ENCODE data around the gene DNAH17.

The DNAH17 gene

DNA sequence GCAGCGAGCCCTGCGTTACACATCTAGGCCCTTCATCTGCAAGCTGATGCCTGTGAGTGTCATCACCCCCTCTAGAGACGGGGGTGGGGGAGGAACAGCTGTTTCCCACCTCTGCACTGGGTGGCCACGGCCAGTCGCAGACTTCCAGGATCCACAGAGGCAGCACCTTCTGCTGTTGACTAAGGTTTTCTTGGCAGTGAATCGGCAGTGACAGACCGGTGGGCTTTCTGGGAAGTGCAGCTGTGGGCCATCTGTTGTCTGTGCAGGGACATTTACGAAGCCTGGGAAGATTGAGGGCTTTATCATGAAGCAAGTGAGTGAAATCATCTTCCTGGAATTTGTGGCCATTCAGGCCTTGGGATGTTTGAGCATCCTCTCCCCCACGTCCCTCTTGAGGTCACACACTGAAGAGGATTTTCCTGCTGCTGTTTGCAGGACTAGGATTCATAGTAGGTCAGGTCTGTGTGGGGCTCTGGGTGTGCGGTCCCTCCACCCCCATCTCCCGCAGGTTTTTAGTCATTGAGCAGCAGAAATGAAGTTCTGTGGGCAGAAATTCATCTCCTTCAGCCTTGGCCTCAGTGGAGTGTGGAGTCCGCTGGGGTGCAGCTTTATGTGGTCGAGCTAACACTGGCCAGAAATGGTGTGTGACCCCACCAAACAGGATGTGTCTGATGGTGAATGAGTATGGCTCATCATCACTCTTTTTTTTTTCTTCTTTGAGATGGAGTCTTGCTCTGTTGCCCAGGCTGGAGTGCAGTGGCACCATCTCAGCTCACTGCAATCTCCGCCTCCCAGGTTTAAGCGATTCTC is 186.8 kb downstream of the DNAH17 start:
- DNase-seq (ENCODE audit: low spot score) = no peak

DNA sequence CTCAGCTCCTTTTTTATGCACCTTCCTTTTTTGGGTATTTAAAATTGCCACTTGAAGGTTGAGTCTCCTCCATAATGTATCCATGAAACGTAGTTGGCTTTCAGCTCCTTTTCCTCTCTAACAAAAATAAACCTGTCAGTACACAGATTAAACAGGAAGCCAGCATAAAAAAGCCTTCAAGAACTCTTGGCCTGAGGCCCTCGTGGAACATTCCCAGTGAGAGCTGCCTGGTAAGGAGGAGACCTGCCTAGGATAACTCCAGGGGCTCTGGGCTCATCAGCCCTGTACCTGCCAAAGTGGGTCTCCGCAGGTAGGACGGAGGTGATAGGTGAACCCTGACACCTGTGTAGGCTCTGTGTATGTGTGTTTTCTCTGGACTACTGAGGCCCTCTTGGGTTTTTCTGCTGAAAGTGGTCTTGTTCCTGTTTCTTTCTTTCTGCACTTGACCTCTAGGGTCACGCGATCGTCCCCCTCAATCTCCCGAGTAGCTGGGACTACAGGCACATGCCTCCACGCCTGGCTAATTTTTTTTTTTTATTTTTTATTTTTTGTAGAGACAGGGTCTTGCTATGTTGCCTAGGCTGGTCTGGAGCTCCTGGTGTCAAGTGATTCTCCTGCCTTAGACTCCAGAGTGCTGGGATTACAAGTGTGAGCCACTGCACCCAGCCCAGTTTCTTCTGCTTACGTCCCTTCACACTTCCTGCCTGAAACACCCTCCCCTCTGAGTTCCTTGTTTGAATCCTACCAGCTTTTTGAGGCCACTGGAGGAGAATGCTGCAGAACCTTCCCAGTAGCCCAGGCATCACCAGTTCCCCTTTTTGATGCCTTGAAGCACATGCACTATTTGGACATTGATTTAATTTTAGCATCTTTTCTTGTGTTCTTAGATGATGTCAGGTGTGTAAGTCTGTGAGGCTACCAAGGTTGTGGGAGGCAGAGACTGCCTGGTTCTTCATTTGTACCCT is 188.9 kb downstream of the DNAH17 start:
- DNase-seq (ENCODE audit: low spot score) = no peak

DNA sequence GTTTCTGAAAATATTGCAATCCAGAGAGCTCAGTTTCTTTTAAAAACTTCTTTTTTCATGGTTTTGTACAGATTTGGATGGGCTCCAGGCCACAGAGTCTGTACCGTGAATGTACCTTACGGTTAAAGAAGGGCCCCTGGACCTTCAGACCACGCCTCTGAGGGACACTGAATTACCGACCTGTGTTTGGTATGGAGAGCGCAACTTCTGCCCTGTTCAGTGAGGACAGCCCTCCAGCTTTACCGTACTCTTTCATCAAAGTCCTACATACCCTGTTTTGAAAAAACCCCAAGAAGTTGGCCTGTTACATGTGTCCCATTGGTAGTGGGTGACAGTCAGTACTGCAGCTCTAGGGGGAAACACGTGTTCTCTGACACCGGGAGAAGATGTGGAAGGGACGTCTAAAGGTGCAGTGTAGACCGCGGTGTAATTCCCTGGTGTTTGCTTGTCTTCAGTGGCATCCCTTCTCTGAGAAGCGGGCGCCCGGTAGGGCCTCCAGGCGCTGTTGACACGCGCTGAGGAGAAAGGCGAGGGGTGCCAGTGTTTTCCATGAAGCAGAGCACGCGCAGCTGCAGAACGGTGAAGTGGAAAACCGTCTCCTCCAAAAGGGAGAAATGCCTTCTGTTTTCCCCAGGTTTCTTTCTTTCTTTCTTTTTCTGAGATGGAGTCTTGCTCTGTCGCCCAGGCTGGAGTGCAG is 192.6 kb downstream of the DNAH17 start:
- no peak for DNase-seq (ENCODE audit: low spot score)

DNA sequence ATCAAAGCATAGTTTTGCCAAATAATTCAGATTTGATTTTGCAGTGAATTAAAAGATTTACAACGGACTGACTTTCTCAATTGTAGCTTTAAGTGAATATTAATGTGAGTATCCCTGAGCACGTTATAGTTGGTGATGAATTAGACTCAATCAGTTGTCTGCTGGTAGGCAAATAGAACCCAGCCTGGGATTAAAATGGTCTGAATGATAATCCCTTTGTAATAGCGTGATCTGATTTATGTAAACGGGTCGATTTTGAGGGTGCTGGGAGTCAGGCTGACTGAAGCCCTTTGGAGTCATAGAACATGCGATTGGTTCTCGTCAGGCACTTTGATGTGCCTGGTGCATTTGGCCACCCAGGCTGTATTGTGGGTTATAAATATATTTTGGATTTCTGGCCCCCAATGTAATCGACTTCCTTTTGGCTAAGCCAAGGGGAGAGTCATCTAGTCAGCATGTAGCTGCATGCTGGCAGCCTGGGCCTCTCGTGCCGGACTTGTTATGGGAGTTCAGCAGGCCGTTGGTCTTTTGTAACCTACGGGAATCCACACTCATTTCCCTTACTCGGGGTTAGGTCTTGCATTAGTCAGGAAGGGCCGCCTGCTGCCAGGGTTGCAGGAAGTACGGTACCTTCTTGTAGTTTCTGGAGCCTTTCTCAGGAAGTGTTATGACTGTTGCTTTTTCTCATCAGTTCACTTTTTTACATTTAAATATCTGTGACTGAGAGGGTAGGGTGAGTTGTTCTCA is 193.3 kb downstream of the DNAH17 start:
- DNase-seq (ENCODE audit: low spot score) = peak; percentile 48

DNA sequence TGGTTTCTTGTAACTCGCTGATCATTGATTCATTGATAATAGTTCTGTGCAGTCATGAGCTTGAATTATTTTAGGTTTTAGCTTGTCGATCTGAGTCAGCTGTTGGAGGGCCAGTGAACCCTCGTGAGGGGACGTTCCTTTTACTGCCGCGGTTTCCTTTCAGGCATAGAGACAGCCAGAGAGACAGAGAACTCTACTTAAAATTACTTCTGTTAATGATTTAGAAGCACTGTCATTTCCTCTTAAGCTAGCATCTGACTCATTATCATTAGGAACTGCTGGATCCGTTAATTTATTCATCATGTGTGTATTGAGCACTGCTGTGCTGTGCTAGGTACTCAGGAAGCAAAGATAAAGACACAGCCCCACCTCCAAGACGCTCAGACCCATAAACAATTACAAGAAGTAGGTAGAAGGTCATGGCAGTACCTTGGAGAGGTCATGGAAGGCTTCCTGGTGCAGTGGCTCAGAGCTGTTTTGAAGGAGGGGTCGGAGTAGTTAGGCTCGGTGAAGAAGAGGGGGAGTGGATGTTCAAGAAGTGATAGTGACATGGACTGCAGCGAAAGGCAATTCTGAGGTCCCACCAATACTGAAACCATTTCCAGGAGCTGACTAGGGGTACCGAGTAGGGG is 195.5 kb downstream of the DNAH17 start:
- DNase-seq (ENCODE audit: low spot score) = peak; percentile 56

DNA sequence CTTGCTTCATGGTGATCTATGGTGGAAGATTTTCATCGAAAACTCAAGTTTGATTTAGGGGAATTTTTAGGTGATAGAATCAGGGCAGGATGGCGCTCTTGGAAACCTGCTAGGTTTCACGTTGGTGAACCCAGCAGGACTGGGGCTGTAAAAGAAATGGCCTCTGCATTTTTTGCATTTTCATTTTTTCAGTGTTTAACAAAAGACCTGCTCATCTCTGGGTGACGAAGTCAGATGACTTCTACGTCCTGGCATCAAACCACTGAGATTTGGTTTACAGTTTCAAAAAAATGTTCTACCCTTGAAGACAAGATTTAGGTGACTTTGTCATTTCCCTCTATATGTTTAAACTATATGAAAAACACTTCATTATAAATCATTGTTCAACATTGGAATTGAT is 196.8 kb downstream of the DNAH17 start:
- no peak for DNase-seq (ENCODE audit: low spot score)

DNA sequence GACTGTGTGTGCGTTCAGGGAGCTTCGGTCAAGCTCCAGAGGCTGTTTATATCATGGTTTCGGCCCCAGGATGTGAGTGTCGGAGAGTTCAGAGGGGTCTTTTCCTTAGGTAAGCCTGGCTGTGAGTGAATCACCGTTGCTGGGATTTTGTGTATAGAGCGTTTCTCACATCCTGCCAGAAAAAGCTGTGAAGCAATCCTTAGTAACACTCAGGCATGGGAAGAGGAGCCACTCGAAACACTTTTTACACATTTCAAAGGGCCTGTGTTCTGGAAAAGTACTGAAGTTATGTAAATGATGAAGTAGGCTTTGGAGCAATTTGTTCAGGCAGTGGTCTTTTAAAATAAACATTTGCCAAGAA is 198.1 kb downstream of the DNAH17 start:
- no peak for DNase-seq (ENCODE audit: low spot score)

DNA sequence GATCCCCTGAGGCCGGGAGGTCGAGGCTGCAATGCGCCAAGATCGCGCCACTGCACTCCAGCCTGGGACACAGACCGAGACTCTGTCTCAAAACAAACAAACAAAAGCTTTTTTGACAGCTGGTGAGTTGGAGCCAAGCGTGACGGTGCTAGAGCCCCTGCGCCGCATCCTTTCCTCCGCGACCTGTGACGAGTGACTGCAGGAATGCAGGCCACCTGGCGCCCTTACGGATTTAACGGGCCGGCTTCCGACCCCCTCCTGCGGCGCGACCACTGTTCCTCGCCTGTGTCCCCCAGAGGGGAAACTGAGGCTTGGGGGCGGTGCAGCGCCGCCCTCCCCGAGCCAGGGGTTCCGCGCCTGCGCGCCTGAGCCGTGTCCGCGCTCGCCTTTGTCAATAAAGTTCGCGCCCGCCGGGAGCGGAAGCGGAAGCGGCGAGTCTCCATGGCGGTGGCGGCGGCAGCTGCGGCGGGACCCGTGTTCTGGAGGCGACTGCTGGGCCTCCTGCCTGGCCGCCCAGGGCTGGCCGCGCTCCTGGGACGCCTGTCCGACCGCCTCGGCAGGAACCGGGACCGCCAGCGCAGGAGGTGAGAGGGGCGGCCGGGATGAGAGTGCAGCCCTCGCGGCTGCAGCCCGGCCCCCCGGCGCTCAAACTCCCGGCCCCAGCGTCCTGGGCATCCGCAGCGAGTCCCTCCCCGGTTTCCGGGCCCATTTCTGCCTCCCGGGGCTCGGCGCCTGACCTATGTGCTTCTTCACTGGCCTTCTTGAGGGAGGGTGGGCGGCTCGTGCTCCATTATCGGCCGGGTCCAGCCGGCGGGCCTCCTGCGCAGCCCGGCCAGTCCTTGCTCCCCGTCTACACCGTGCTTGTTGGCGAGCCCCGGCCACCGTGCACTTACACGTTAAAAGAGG is 198.7 kb downstream of the DNAH17 start, which contains the start of gene PGS1:
TSS of gene PGS1 (plus strand) at position 425 of the 906 bp plus-strand sequence. CDS start at position 442, 17 bp downstream.
- peak; percentile 78 for DNase-seq (ENCODE audit: low spot score)

DNA sequence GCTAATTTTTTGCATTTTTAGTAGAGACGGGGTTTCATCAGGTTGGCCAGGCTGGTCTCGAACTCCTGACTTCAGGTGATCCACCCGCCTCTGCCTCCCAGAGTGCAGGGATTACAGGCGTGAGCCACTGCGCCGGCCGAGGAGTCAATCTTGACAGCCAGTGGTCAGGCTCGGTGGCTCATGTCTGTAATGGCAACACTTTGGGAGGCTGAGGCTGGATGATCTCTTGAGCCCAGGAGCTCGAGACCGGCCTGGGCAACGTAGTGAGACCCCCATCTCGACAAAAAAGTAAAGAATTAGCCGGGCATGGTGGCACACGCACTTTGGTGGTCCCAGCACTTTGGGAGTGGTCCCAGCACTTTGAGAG is 199.4 kb downstream of the DNAH17 start:
- DNase-seq (ENCODE audit: low spot score) = no peak

DNA sequence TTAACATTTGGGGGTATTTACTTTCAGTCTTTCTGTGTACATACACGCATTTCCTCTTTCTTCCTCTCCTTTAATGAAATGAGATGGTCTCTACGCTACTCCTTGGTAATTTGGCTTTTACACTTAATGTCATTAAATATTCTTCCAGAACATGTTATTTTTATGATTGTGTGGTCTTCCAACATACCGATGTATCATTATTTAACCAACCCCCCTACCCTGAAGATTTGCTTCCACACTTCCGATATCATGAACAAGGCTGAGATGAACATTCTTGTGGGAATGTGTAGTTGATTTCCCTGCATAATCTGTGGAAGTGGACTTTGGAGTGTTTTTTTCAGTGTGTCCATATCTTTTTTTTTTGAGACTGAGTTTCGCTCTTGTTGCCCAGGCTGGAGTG is 201.0 kb downstream of the DNAH17 start:
- DNase-seq (ENCODE audit: low spot score) = no peak

DNA sequence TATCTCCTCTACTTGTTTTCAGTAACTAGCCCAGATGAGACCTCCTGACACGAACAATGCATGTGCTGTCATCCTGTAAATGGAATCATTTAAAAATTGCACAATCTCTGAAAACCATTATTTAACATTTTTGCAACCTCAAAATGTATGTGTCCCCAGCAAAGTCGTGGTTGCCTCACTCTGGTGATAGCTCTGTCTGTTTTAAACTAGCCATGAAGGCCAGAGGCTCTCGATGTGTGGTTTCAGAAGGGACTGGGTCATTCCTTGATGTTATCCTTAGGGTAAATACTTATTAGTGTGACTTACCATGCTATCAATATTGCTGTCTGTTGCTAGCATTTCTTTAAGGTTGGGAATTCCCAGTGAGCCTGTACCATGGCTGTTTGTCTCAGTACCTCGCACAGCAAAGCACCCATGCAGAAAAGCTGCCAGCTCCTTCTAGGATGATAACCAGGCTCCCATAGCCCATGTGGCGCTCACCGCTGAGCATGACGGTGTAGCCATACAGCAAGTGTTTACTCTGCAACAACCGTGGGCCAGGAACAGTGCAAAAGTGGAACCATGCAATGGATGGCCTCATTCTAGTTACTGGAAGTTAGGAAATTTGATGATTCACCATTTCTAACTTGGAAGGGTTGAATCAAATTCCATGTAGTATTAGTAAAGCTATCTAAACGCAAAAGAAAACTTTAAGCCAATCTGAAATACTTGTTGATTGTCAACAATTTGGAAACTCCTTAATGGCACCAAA is 201.6 kb downstream of the DNAH17 start:
- DNase-seq (ENCODE audit: low spot score) = no peak

DNA sequence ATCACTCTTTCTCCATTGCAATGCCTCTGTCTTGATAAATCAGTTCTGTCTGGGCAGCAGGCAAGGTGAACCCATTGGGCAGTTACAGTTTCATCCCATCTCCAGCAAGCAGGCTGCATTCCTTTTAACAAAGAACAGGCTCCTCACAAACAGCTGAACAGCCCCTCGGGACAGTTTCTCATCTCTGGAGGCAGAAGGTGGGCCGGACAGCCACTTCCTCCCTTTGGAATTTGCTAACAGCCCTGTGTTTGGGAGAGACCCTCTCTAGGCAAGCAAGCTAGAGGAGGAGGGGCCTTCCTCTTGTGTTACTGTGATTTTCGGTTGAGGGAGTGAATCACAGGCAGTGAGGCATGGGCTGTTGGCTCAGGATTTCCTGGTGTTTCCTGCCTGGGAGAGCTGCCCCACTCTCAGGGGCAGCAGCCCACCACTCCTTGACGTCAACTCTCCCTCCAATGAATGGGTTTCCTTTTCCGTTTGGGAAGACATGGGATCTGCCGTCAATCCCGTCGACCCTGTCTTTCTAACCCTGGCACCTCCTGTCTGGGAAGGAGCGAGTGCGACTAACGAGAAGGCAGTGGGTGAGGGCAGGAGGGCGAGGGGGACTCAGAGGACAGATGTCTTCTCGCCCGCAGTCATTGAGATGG is 202.4 kb downstream of the DNAH17 start:
- DNase-seq (ENCODE audit: low spot score) = no peak

DNA sequence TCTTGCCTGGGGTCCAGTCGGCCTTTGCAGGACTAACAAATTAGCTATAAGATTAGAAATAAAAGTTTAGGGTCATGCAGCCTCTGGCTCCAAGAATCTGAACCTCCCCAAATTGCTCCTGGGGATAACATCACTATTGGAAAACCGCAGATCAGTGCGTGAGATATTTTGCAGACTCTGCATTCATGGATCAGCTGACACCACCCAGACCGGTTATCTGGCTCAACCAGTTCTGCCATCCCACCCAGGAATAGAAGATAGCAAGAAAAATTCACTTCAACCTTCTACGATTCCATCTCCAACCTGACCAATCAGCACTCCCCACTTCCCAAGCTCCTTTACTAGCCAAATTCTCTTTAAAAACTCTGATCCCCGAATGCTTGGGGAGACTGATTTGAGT is 203.0 kb downstream of the DNAH17 start:
- DNase-seq (ENCODE audit: low spot score) = no peak

Data from CD4-positive, alpha-beta T cell treated with Interleukin-6 at 100 ng/mL for 8 hours (primary cell).